Upper lobe of right lung (tissue), 1 donor: ENCODE measurements around the gene EIF4G1. TPM values are rescaled to one million over a fixed set of nuclear protein-coding genes. Genes with fewer than 3 reads are reported as not detected.
A peak's percentile ranks its signal among the peaks of the same experiment; 100 is the strongest.
"Not testable (repeated sequence)": the region's sequence is repeated elsewhere in the genome, so short reads cannot be mapped to it uniquely, and the experiment has no call there.

Source experiments
- ATAC-seq: fragments of 200-7000 bp; cut with Tn5 transposase; one replicate; pipeline ENCODE4 v1.9.1; 2020; ENCODE audit warnings: mild to moderate bottlenecking, moderate library complexity
- DNase-seq: peaks from one replicate; pipeline ENCODE4 v3.0.0-alpha.2; 2020
- H3K27ac ChIP-seq: fragments of 200-600 bp; one replicate; pipeline ENCODE4 v1.8.0; 2022
- H3K27me3 ChIP-seq: fragments of 200-600 bp; one replicate; pipeline ENCODE4 v1.8.0; 2022; ENCODE audit warnings: mild to moderate bottlenecking
- H3K36me3 ChIP-seq: fragments of 200-600 bp; one replicate; pipeline ENCODE4 v1.8.0; 2022
- H3K4me1 ChIP-seq: fragments of 200-600 bp; one replicate; pipeline ENCODE4 v1.8.0; 2022
- H3K4me3 ChIP-seq: fragments of 200-600 bp; one replicate; pipeline ENCODE4 v1.8.0; 2022; ENCODE audit warnings: mild to moderate bottlenecking
- H3K9me3 ChIP-seq: fragments of 200-600 bp; one replicate; pipeline ENCODE4 v1.8.0; 2022
- intact Hi-C: fragments of 100-400 bp; cut with DNase I; formaldehyde crosslinking; loops from one replicate; pipeline ENCODE4 v1.11.0; 2022
- total RNA-seq: library from RNA; stranded (reverse); fragmentation: NEBNext Ultra II Directional; extraction: Animal tissue kit (Norgen Biotek cat#: 25700); gene quantifications from one replicate; pipeline ENCODE4 v1.2.1, GENCODE V29; 2021
- TF ChIP-seq, protein P1 (sequence below): fragments of 200-600 bp; IDR thresholded peaks from one replicate; pipeline ENCODE4 v1.8.0; 2022; ENCODE audit warnings: antibody characterized with exemption
- donor health status: DM: no; HTN: yes; CAD: no; lungs with severe emphysema.

Gene EIF4G1
- total RNA-seq, 1 donor from 2014 or later = 295 TPM

DNA sequence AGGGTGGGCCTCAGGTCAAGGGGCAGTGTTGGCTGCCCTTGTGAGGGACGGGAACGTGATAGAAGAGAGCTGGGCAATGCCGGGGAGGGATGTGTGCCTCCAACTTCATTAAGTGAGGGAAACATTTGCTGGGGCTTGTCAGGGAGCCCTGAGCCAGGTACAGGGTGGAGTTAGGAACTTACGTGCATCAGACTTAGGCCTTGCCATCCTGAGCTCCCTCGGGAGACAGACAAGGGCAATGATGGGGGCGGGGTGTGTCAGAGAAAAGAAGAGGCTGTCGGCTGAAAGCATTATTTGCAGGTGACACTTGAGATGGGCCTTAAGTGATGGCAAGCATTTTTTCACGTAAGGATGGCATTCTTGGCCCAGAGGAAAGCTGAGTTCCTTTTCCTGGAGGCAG lies 24.6 kb downstream of the EIF4G1 start:
- DNase-seq (no peak), ATAC-seq (no peak)
- peak overlapping the region; percentile 21 for H3K4me3 ChIP-seq
- peaks cover 26% of the 10 kb centered on the region for H3K4me1 ChIP-seq
- intact Hi-C loops = no loop called here
- TF ChIP-seq, protein P1, sequence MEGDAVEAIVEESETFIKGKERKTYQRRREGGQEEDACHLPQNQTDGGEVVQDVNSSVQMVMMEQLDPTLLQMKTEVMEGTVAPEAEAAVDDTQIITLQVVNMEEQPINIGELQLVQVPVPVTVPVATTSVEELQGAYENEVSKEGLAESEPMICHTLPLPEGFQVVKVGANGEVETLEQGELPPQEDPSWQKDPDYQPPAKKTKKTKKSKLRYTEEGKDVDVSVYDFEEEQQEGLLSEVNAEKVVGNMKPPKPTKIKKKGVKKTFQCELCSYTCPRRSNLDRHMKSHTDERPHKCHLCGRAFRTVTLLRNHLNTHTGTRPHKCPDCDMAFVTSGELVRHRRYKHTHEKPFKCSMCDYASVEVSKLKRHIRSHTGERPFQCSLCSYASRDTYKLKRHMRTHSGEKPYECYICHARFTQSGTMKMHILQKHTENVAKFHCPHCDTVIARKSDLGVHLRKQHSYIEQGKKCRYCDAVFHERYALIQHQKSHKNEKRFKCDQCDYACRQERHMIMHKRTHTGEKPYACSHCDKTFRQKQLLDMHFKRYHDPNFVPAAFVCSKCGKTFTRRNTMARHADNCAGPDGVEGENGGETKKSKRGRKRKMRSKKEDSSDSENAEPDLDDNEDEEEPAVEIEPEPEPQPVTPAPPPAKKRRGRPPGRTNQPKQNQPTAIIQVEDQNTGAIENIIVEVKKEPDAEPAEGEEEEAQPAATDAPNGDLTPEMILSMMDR = no peak
- H3K27ac ChIP-seq = peak overlapping the region; percentile 89
- H3K36me3 ChIP-seq = peaks cover 36% of the 10 kb centered on the region
- no peaks in the 10 kb centered on the region for H3K9me3 ChIP-seq
- no peaks in the 10 kb centered on the region for H3K27me3 ChIP-seq

DNA sequence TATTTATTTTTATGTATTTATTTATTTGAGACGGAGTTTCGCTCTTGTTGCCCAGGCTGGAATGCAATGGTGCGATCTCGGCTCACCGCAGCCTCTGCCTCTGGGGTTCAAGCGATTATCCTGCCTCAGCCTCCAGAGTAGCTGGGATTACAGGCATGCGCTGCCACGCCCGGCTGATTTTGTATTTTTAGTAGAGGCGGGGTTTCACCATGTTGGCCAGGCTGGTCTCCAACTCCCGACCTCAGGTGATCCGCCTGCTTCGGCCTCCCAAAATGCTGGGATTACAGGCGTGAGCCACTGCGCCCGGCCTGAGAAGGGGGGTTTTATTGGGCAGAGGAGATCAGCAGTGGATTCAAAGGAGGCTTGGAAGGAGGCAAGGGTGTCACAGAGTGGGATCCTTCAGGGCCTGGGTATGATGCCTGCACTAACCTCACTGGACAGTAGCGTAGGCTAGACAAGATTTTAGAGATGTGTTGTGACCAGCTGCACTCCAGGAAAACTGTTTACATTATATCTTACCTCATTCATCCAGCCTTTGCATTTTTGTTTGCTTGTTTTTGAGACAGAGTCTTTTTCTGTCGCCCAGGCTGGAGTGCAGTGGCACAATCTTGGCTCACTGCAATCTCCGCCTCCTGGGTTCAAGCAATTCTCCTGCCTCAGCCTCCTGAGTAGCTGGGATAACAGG lies 25.2 kb downstream of the EIF4G1 start:
- DNase-seq, H3K9me3 ChIP-seq, H3K4me3 ChIP-seq, H3K27me3 ChIP-seq, ATAC-seq, intact Hi-C loops, H3K27ac ChIP-seq: not testable (repeated sequence)
- peaks cover 26% of the 10 kb centered on the region for H3K4me1 ChIP-seq
- peaks cover 34% of the 10 kb centered on the region for H3K36me3 ChIP-seq

DNA sequence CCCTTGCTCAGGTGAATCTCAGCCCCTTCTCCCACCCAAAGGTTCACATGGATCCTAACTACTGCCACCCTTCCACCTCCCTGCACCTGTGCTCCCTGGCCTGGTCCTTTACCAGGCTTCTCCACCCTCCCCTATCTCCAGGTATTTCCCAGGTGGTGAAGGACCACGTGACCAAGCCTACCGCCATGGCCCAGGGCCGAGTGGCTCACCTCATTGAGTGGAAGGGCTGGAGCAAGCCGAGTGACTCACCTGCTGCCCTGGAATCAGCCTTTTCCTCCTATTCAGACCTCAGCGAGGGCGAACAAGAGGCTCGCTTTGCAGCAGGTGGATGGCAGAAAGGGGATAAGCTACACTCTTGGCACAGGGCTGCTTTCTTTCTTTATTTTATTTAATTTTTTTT lies 27.5 kb downstream of the EIF4G1 start:
- Histone ChIP-seq H3K36me3 (peaks cover 35% of the 10 kb centered on the region), H3K9me3 (no peaks in the 10 kb centered on the region), H3K4me3 (no peak overlapping the region), H3K4me1 (peaks cover 29% of the 10 kb centered on the region), H3K27ac (peak overlapping the region; percentile 6), H3K27me3 (no peaks in the 10 kb centered on the region)
- intact Hi-C loops = no loop called here
- TF ChIP-seq, protein P1 = no peak
- ATAC-seq (peak; percentile 78), DNase-seq (peak; percentile 91)

DNA sequence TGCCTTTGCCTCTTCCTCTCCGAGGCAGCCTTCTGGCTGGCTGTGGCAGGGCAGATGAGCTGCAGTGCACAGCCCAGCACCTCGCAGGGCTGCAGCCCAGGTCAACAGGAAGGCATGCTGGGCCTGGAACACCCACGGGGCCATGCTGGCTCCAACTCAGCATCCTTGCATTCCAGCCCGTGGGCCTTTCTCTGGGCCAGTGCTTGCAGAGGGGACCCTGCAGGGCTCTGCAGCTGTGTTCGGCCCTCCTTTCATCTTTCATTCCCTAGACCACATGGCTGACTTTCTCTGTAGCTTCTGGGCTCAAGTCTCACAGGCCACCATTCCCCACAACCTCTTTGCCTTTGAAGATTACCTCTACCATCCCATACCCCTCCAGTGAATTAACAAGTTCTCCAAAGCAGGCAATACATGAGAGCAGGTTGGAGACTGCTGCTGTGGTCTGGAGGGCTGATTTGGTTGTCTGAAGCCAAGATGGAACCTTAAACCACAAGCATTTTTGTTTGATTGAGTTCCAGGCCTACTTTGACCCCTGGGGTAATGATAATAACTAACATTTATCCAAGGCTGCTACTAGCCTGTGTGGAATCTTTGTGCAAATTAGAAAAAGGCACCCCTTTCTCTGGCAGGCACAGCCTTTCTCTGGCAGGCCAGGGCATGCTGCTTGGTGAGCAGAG lies 28.9 kb downstream of the EIF4G1 start:
- H3K27me3 ChIP-seq = no peaks in the 10 kb centered on the region
- TF ChIP-seq, protein P1 = no peak
- peaks cover 35% of the 10 kb centered on the region for H3K36me3 ChIP-seq
- intact Hi-C loops = no loop called here
- peaks cover 15% of the 10 kb centered on the region for H3K4me1 ChIP-seq
- H3K9me3 ChIP-seq = no peaks in the 10 kb centered on the region
- no peak overlapping the region for H3K4me3 ChIP-seq
- no peak for ATAC-seq
- DNase-seq = no peak
- H3K27ac ChIP-seq = no peak overlapping the region

DNA sequence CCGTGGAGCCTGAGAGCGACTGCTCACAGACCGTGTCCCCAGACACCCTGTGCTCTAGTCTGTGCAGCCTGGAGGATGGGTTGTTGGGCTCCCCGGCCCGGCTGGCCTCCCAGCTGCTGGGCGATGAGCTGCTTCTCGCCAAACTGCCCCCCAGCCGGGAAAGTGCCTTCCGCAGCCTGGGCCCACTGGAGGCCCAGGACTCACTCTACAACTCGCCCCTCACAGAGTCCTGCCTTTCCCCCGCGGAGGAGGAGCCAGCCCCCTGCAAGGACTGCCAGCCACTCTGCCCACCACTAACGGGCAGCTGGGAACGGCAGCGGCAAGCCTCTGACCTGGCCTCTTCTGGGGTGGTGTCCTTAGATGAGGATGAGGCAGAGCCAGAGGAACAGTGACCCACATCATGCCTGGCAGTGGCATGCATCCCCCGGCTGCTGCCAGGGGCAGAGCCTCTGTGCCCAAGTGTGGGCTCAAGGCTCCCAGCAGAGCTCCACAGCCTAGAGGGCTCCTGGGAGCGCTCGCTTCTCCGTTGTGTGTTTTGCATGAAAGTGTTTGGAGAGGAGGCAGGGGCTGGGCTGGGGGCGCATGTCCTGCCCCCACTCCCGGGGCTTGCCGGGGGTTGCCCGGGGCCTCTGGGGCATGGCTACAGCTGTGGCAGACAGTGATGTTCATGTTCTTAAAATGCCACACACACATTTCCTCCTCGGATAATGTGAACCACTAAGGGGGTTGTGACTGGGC lies 30.3 kb downstream of the EIF4G1 start:
- intact Hi-C loops = no loop called here
- DNase-seq (no peak), ATAC-seq (no peak)
- Histone ChIP-seq H3K4me3 (no peak overlapping the region), H3K9me3 (no peaks in the 10 kb centered on the region), H3K4me1 (peaks cover 8% of the 10 kb centered on the region), H3K36me3 (peaks cover 35% of the 10 kb centered on the region), H3K27ac (no peak overlapping the region), H3K27me3 (no peaks in the 10 kb centered on the region)
- TF ChIP-seq, protein P1 = no peak
